Measurements from ENCODE around the gene CACNA2D2. TPM values are rescaled to one million over a fixed set of nuclear protein-coding genes. Genes with fewer than 3 reads are reported as not detected.
A peak's percentile ranks its signal among the peaks of the same experiment; 100 is the strongest.

Gene CACNA2D2
- not detected in 2 replicates for total RNA-seq (2021)
- Bru-seq, nascent RNA = percentile 4 among the genes with signal in this experiment
- percentile 4 among the genes with signal in this experiment for BruChase-seq, experiment 1, labeled RNA remaining after a 2-hour chase
- BruChase-seq, experiment 2, labeled RNA remaining after a 6-hour chase = percentile 2 among the genes with signal in this experiment
- long read RNA-seq = 0 reads

GRCh38 chr3:50503504-50504342 lies at the start of gene CACNA2D2:
Gene CACNA2D2, minus strand, starts transcription at chr3:50503634. Its CDS starts 211 bp downstream, at chr3:50503423.
- Histone ChIP-seq H3K4me3 (no peak within 1 kb of the TSS), H3K79me2 (ENCODE audit: low read depth) (no peaks in the 10 kb centered on the region), H3K4me2 (no peak within 1 kb of the TSS), H3K9me3 (ENCODE audit: insufficient read depth, low read depth) (no peaks in the 10 kb centered on the region), H3K4me1 (replicated peaks; ENCODE audit: insufficient read depth) (no peaks in the 10 kb centered on the region), H3K9me2 (ENCODE audit: insufficient read depth) (no peaks in the 10 kb centered on the region), H3K27me3 (ENCODE audit: insufficient read depth, low read depth) (peaks cover 84% of the 10 kb centered on the region), H3F3A (ENCODE audit: insufficient read depth, low read depth) (no peaks in the 10 kb centered on the region), H4K20me1 (ENCODE audit: insufficient read depth) (no peaks in the 10 kb centered on the region), H2AFZ (no peak within 1 kb of the TSS), H3K27ac (no peak within 1 kb of the TSS), H3K36me3 (ENCODE audit: low read depth) (no peaks in the 10 kb centered on the region)
- TF ChIP-seq CTCF (conservative IDR thresholded peaks at IDR 0.05) (no peak), EZH2 (IDR thresholded peaks at IDR 0.05; ENCODE audit: low read depth) (no peak)
- intact Hi-C loops (cut with micrococcal nuclease; ENCODE audit: unreplicated experiment) = loop anchor here (1.0 kb wide), 1 partner anchor 27 kb away; no protein-coding TSS in a partner anchor
- ChIA-PET CTCF (no interaction called here), POLR2A (ENCODE audit: unreplicated experiment) (interaction anchor here (0.6 kb wide), 1 partner anchor 255 kb away, joined by 3 read pairs; no protein-coding TSS in a partner anchor)
- no TSS peak for BruUV-seq (replicated peaks)
- peak in 1 of 2 experiments; percentile 47 for DNase-seq

- DNase-seq = no peak
- ChIA-PET CTCF (interaction anchor here (0.8 kb wide), 1 partner anchor 57 kb away, joined by 3 read pairs; no protein-coding TSS in a partner anchor), POLR2A (ENCODE audit: unreplicated experiment) (no interaction called here)
- Histone ChIP-seq H3K4me1 (replicated peaks; ENCODE audit: insufficient read depth) (no peaks in the 10 kb centered on the region), H3K27me3 (ENCODE audit: insufficient read depth, low read depth) (no peaks in the 10 kb centered on the region; the same call in 1 of the 2 replicates), H3K4me2 (no peak overlapping the region), H3K27ac (no peak overlapping the region), H3K9me3 (ENCODE audit: insufficient read depth, low read depth) (no peaks in the 10 kb centered on the region), H3K4me3 (no peak overlapping the region), H3K9me2 (ENCODE audit: insufficient read depth) (no peaks in the 10 kb centered on the region), H2AFZ (no peak overlapping the region), H3F3A (ENCODE audit: insufficient read depth, low read depth) (no peaks in the 10 kb centered on the region), H3K36me3 (ENCODE audit: low read depth) (no peaks in the 10 kb centered on the region), H3K79me2 (ENCODE audit: low read depth) (no peaks in the 10 kb centered on the region), H4K20me1 (ENCODE audit: insufficient read depth) (no peaks in the 10 kb centered on the region)
- no peak for TF ChIP-seq CTCF (conservative IDR thresholded peaks at IDR 0.05)
- TF ChIP-seq EZH2 (IDR thresholded peaks at IDR 0.05; ENCODE audit: low read depth) = no peak
- BruUV-seq (replicated peaks) = no TSS peak
- intact Hi-C loops (cut with micrococcal nuclease; ENCODE audit: unreplicated experiment) = loop anchor here (5.0 to 10.0 kb wide), 2 partner anchors 290 to 428 kb away; no protein-coding TSS in a partner anchor
Measured at GRCh38 chr3:50552598-50552997, 49.2 kb upstream of the CACNA2D2 start.

- no peaks in the 10 kb centered on the region for H3K79me2 ChIP-seq (ENCODE audit: low read depth)
- H3K4me2 ChIP-seq = no peak overlapping the region
- no TSS peak for BruUV-seq (replicated peaks)
- H3K9me2 ChIP-seq (ENCODE audit: insufficient read depth) = no peaks in the 10 kb centered on the region
- H3K4me3 ChIP-seq = no peak overlapping the region
- no peaks in the 10 kb centered on the region for H3K4me1 ChIP-seq (replicated peaks; ENCODE audit: insufficient read depth)
- peak in 1 of 2 experiments; percentile 32 for DNase-seq
- ChIA-PET POLR2A (ENCODE audit: unreplicated experiment) (no interaction called here), CTCF (interaction anchor here (0.7 to 0.8 kb wide), 2 partner anchors 58 to 76 kb away, joined by 3 read pairs; no protein-coding TSS in a partner anchor)
- H2AFZ ChIP-seq = no peak overlapping the region
- no peaks in the 10 kb centered on the region for H4K20me1 ChIP-seq (ENCODE audit: insufficient read depth)
- TF ChIP-seq CTCF (conservative IDR thresholded peaks at IDR 0.05) (no peak; the same call in 1 of the 2 replicates), EZH2 (IDR thresholded peaks at IDR 0.05; ENCODE audit: low read depth) (no peak)
- H3K36me3 ChIP-seq (ENCODE audit: low read depth) = no peaks in the 10 kb centered on the region
- intact Hi-C loops (cut with micrococcal nuclease; ENCODE audit: unreplicated experiment) = loop anchor here (1.0 to 10.0 kb wide), 3 partner anchors 62 to 427 kb away; no protein-coding TSS in a partner anchor
- no peaks in the 10 kb centered on the region for H3K9me3 ChIP-seq (ENCODE audit: insufficient read depth, low read depth)
- H3K27me3 ChIP-seq (ENCODE audit: insufficient read depth, low read depth) = no peaks in the 10 kb centered on the region; the same call in 1 of the 2 replicates
- no peaks in the 10 kb centered on the region for H3F3A ChIP-seq (ENCODE audit: insufficient read depth, low read depth)
- H3K27ac ChIP-seq = no peak overlapping the region
Measured at GRCh38 chr3:50551681-50552435, 48.4 kb upstream of the CACNA2D2 start.

All from PC-9 (cell line).